Measurements from ENCODE around the gene MRPL49. TPM values are rescaled to one million over a fixed set of nuclear protein-coding genes. Genes with fewer than 3 reads are reported as not detected.

MRPL49 gene
- total and polyA plus RNA-seq, 2 of the 13 experiments (the other 11 are each of a cell fraction or from before 2014, with no cell fraction given): 39.2 to 53.3 TPM

GRCh38 chr11:65134240-65134951, 12.3 kb downstream of the MRPL49 start, which contains the start of gene SYVN1 (continued):
- peak; percentile 81 for TF ChIP-seq HDAC1 (CRISPR knock-in tag; IDR thresholded peaks at IDR 0.05)
- TF ChIP-seq SOX13 (IDR thresholded peaks at IDR 0.05): no peak; the same call in 1 of the 2 replicates
- TF ChIP-seq SOX13 (CRISPR knock-in tag; conservative IDR thresholded peaks at IDR 0.05 in 1 of 2, IDR thresholded peaks at IDR 0.05 in 1 of 2): peak in 1 of 2 experiments; percentile 22; a peak in 1 of 4 replicates
- 0 out of 2 replicates have a peak, but pooled peaks have one; percentile 38 for TF ChIP-seq CSRNP1 (CRISPR knock-in tag; IDR thresholded peaks at IDR 0.05)
- no peak for TF ChIP-seq DMTF1 (CRISPR knock-in tag; IDR thresholded peaks at IDR 0.05)
- no peak for TF ChIP-seq SNAPC5 (CRISPR knock-in tag; IDR thresholded peaks at IDR 0.05; ENCODE audit: borderline replicate concordance)
- no peak for TF ChIP-seq CEBPZ (IDR thresholded peaks at IDR 0.05; ENCODE audit: low read length)
- TF ChIP-seq ZBTB39 (CRISPR knock-in tag; IDR thresholded peaks at IDR 0.05): no peak
- TF ChIP-seq EED (CRISPR knock-in tag; IDR thresholded peaks at IDR 0.05): no peak; the same call in none of the 2 replicates
- TF ChIP-seq KMT2B (CRISPR knock-in tag; IDR thresholded peaks at IDR 0.05): peak; percentile 79
- no peak for TF ChIP-seq ZNF678 (CRISPR knock-in tag; IDR thresholded peaks at IDR 0.05)
- no peak for TF ChIP-seq CENPX (CRISPR knock-in tag; IDR thresholded peaks at IDR 0.05)

All from HepG2 (cell line).